Spleen (tissue), 7 donors: Measurements from ENCODE around the gene MRC2.

Experiments used
- CTCF ChIP-seq, 11 experiments: fragments of 200-600 bp in 7 of 11; fragments of 450-650 bp in 4 of 11; sonication (generic) in 4 of 11; IDR thresholded peaks in 8 of 11; conservative IDR thresholded peaks in 3 of 11; 1 replicate in 7 of 11; 2 replicates in 4 of 11; pipeline versions ENCODE4 v1.4.0 to v1.8.0; 2016 to 2021; ENCODE audit warnings: antibody characterized with exemption in 11 of 11, inconsistent platforms in 4 of 11, mild to moderate bottlenecking in 1 of 11
- POLR2A ChIP-seq, 3 donors: fragments of 450-650 bp; IDR thresholded peaks; one replicate each; pipeline ENCODE4 v1.5.1; 2017; ENCODE audit warnings: antibody characterized with exemption in 3 of 3, mild to moderate bottlenecking in 1 of 3
- POLR2AphosphoS5 ChIP-seq, 3 donors: sonication (generic); formaldehyde crosslinking; IDR thresholded peaks; one replicate each; pipeline ENCODE4 v1.5.1; 2017; ENCODE audit warnings: antibody characterized with exemption in 3 of 3
- donor health status: DM: no; HTN: no; CAD: no; lungs with moderate emphysema.
- donor health status: DM: no; HTN: no; CAD: no.
- donor health status: DM: no; HTN: no; CAD: no.

DNA sequence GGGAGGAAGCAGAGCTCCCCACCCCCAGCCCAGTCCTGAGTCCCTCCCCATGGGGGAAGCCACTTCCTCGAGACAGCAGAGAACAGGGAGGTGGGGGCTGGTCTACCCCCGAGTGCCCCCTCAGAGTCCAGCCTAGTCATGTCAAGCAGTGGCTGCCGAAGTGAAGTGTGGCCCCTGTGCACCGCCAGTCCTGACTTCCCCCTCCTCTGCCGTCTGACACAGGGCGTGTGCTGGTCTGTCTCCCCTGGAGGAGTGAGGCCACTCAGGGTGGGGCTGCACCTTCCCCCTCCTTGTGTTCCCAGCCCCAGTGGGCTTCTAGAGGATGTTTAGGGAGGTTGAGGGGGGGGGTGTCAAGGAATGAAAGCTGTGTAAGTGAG lies 46.9 kb downstream of the MRC2 start:
- TF ChIP-seq CTCF (IDR thresholded peaks at IDR 0.05 in 8 of 11, conservative IDR thresholded peaks at IDR 0.05 in 3 of 11) (no peak), POLR2A (IDR thresholded peaks at IDR 0.05) (no peak), POLR2AphosphoS5 (IDR thresholded peaks at IDR 0.05) (no peak)
